HuH-7 (cell line): ENCODE data around the gene NEUROD1.
"Not testable (repeated sequence)": the region's sequence is repeated elsewhere in the genome, so short reads cannot be mapped to it uniquely, and the experiment has no call there.

Source experiments
- DNase-seq: peaks from one replicate; pipeline ENCODE4 v3.0.0; 2011; ENCODE audit warnings: low spot score

The NEUROD1 gene

DNA sequence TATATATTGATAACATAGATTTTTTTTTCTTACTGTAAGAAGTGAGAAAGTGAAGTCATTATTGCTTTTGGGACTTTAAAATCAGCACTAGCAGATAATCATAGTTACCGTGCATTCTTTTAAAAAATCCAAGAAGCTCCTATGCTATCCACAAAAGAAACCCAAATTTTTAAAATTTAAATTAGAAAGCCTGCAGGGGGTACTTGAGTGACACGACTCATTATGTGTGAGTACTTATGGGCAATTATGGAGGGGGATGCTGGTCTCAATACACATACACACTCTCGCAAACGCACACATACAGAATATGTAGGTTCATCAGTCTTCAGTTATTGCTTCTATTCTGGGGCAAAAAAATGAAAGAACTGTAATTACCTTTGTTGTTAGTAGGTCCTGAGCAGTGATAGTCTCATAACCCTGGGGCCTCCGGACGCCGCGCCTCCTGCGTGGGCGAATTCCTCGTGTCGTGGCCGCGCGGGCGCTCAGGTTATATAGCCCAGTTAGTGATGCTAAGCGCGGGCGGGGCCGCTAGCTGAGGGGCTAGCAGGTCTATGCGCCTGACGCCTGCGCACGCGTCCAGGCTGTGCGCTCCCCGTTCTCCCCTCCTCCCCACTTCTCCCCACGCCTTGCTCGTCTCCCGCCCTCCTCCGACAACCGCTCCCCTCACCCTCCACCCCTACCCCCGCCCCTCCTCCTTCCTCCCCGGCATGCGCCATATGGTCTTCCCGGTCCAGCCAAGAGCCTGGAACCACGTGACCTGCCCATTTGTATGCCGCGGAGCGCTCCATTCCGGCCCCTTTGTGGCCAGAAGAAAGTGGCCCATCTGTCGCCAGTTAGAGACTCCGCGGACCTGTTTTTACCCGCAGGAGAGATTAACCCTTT is at the start of gene NEUROD1:
Gene NEUROD1 (minus strand): TSS at position 463 of the 882 bp plus-strand sequence. CDS start 1,657 bp downstream, outside the sequence.
- no peak for DNase-seq

DNA sequence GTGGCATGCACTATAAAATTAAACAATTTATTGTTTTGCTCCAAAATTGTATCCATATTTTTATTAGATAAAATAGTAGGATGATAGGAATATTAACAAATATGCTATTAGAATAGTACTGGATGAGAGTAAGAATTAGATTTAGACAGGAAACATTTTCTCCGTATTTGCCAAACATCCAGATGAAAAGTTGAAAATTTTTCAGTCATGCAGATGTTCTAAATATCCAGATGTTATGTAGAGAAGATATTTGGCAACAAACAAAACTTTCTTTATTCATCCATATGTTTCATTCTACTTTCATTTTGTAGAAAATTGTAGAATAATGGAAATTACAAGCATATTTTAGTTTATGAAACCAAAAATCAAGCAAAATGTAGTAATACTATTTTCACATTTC is 45.2 kb upstream of the NEUROD1 start:
- DNase-seq: no peak

- DNase-seq: no peak
These were observed 44.3 kb upstream of the NEUROD1 start for GRCh38 chr2:181724662-181725061.

GRCh38 chr2:181723731-181724130 is 43.4 kb upstream of the NEUROD1 start:
- no peak for DNase-seq

- peak; percentile 26 for DNase-seq
These were observed 34.8 kb upstream of the NEUROD1 start for GRCh38 chr2:181715033-181715630.

DNA sequence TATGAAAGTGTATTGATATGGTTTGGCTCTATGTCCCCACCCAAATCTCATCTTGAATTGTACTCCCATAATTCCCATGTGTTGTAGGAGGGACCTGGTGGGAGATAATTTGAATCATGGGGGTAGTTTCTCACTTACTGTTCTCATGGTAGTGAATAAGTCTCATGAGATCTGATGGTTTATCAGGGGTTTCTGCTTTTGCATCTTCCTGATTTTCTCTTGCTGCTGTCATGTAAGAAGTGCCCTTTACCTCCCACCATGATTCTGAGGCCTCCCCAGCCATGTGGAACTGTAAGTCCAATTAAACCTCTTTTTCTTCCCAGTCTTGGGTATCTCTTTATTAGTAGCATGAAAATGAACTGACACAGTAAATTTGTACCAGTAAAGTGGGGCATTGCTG is 30.7 kb upstream of the NEUROD1 start:
- DNase-seq: not testable (repeated sequence)

- not testable (repeated sequence) for DNase-seq
These were observed 22.2 kb upstream of the NEUROD1 start for GRCh38 chr2:181702519-181702918.

GRCh38 chr2:181698223-181698622 is 17.9 kb upstream of the NEUROD1 start:
- DNase-seq: peak; percentile 23

- DNase-seq: no peak
These were observed 17.3 kb upstream of the NEUROD1 start for GRCh38 chr2:181697571-181697970.

GRCh38 chr2:181697126-181697525 is 16.8 kb upstream of the NEUROD1 start:
- DNase-seq: no peak

GRCh38 chr2:181694271-181694670 is 14.0 kb upstream of the NEUROD1 start:
- DNase-seq: no peak

GRCh38 chr2:181690860-181691259 is 10.5 kb upstream of the NEUROD1 start:
- no peak for DNase-seq

- DNase-seq: no peak
These were observed 6.4 kb upstream of the NEUROD1 start for GRCh38 chr2:181686576-181687185.

GRCh38 chr2:181685150-181685688 is 4.9 kb upstream of the NEUROD1 start:
- DNase-seq: peak; percentile 56

- no peak for DNase-seq
These were observed 4.3 kb upstream of the NEUROD1 start for GRCh38 chr2:181684454-181685149.

DNA sequence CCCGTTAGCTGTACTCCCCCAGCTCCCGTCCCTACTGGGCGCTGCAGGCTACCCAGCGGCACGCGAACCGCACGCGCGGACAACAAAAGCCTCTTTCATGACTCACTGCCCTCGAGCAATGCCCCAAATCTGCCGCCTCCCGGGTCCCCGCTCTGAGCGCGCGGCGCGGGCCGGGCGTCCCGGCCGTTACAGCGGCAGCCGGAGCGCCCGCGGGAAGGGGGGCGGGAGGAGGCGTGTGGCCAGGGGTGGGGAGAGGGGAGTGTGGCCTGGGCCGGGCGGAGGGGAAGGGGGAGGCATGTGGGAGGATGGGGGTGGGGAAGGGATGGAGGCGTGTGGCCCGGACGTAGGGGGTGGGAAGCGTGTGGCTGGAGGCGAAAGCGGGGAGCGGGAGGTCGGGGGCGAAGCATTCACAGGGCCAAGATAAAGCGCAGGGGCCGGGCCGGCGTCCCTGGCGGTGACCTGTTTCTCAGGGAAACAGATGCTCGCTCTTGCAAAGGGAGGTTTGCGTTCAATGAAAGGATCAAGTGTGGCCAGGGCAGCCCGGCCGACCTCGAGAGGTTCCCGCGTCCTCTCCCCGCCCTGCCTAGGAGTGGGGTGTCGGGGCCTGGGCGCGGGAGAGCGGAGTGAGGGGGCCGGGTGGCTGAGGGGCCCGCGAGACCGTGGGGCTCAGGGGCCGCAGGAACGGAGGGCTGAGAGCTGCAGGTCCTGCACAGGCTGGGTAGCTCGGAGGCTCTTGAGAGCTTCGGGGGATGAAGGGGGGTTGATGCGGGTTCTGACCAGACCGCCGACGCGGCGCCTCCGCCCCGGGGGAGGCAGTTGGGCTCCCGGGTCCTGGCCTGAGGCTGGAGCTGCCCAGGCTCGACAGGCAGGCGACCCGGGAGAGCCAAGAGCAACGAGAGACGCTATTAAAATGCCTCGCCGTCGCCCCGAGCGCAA is 3.5 kb upstream of the NEUROD1 start:
- DNase-seq: peak; percentile 49

- DNase-seq: no peak
These were observed 2.6 kb upstream of the NEUROD1 start for GRCh38 chr2:181682795-181683517.

DNA sequence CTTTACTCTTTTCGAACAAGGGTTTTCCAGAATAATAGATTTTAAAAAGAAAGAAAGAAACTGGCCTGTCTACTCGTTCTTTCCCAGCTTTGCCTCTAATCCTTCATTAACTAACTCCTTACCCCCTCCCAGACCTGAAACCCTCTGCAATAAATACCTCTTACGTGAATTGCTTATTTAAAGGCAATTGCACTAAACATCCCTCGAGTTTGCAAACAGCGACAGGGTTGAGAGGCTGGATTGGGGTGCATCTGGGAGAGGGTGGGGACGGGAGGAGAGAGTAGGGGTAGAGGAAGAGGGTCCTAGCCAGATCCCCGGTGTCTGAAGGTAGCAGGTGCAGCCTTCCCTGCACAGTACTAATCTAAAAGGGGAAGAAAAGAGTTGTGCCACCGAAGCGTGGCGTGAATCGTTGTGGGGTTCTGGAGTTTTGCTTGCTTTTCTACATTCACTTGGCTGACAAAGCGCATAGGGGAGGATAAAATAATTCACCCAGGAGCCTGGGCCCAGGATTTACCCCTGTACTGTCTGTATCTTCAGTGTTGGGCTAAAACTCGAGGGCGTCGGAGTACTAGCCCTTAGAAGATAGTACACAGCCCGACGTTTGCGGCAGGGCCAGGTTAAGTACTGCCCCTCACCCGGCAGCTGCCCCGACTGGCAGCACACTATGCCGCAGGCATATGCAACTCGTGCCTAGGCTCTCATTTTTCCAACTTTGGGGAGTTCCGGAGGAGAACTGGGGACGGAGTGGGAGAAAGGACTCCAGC is 1.9 kb upstream of the NEUROD1 start:
- no peak for DNase-seq
